Measurements from ENCODE around the gene EIF4E2.

DNA sequence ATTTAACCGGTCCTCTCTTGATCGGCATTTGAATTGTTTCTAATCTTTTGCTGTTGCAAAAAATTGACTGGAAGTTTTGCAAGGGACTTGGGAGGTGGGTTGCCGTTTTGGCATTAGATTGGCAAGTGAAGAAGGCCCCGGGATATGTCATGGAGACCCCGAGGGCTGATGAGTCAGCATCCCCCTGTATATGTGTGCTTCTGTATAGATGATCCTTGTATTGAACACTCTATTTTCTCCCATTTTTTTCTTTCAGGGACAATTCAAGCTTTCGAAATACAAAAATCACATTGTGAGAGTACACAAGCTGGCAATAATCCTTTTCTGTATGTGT lies 30.1 kb downstream of the EIF4E2 start:
- TF ChIP-seq EP300 (IDR thresholded peaks at IDR 0.05), result no peak
- TF ChIP-seq, protein P1, sequence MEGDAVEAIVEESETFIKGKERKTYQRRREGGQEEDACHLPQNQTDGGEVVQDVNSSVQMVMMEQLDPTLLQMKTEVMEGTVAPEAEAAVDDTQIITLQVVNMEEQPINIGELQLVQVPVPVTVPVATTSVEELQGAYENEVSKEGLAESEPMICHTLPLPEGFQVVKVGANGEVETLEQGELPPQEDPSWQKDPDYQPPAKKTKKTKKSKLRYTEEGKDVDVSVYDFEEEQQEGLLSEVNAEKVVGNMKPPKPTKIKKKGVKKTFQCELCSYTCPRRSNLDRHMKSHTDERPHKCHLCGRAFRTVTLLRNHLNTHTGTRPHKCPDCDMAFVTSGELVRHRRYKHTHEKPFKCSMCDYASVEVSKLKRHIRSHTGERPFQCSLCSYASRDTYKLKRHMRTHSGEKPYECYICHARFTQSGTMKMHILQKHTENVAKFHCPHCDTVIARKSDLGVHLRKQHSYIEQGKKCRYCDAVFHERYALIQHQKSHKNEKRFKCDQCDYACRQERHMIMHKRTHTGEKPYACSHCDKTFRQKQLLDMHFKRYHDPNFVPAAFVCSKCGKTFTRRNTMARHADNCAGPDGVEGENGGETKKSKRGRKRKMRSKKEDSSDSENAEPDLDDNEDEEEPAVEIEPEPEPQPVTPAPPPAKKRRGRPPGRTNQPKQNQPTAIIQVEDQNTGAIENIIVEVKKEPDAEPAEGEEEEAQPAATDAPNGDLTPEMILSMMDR (IDR thresholded peaks at IDR 0.05), result no peak

All from upper lobe of left lung (tissue), 4 donors.